A549 (cell line): ENCODE data around the gene LIMA1. TPM values are rescaled to one million over a fixed set of nuclear protein-coding genes. Genes with fewer than 3 reads are reported as not detected.

Source experiments
- ATAC-seq, 2 experiments: fragments of 200-7000 bp in 1 of 2; fragments of >200 bp in 1 of 2; cut with Nextera tagmentation in 1 of 2; cut with Tn5 transposase in 1 of 2; 3 replicates each; pipeline versions ENCODE4 v1.8.0 to v1.9.1; 2018 to 2020; ENCODE audit warnings: mild to moderate bottlenecking in 1 of 2, moderate library complexity in 1 of 2
- CTCF ChIA-PET: fragments of 300-600 bp; sonication (Branson Sonifier 250); formaldehyde crosslinking; extraction: SDS; loops from one replicate; lab custom pipeline; 2021; ENCODE audit warnings: antibody characterized with exemption, inconsistent platforms; lab: Yijun Ruan, JAX
- POLR2A ChIA-PET: fragments of 350-600 bp; formaldehyde crosslinking; extraction: SDS; loops from one replicate; lab custom pipeline; 2021; ENCODE audit warnings: antibody characterized with exemption, inconsistent platforms; lab: Yijun Ruan, JAX
- DNase-seq, 2 experiments: peaks; one replicate each; pipeline versions ENCODE4 v3.0.0 to v3.0.0-alpha.2; 2011 to 2016; ENCODE audit warnings: low read depth in 1 of 2, low spot score in 1 of 2
- FAIRE-seq: peaks from 2 replicates; lab custom pipeline; 2011; peaks lifted over from hg19 to GRCh38; lab: Jason Lieb, UNC
- H3K27ac ChIP-seq, 2 experiments: fragments of >200 bp; sonication (Bioruptor Twin); formaldehyde crosslinking; 3 replicates each; pipeline ENCODE4 v1.5.1; 2016 to 2017
- H3K4me1 ChIP-seq: fragments of >200 bp; sonication (Bioruptor Twin); formaldehyde crosslinking; 3 replicates; pipeline ENCODE4 v1.6.1; 2016
- H3K4me2 ChIP-seq: fragments of >200 bp; sonication (Bioruptor Twin); formaldehyde crosslinking; 3 replicates; pipeline ENCODE4 v1.6.1; 2016
- H3K4me3 ChIP-seq: fragments of >200 bp; sonication (Bioruptor Twin); formaldehyde crosslinking; 3 replicates; pipeline ENCODE4 v1.5.1; 2016
- H3K9me3 ChIP-seq: fragments of >200 bp; sonication (Bioruptor Twin); formaldehyde crosslinking; 3 replicates; pipeline ENCODE4 v1.6.1; 2016
- CBX2 ChIP-seq: fragments of 200-600 bp; sonication (generic); IDR thresholded peaks from 2 replicates; pipeline ENCODE4 v1.6.1; 2016; ENCODE audit warnings: low read depth, mild to moderate bottlenecking, borderline replicate concordance
- CEBPB ChIP-seq, 2 experiments: fragments of >200 bp in 1 of 2; sonication (Bioruptor Twin) in 1 of 2; formaldehyde crosslinking in 1 of 2; IDR thresholded peaks; 2 replicates each; pipeline ENCODE4 v1.6.1; 2012 to 2016
- CHD4 ChIP-seq: fragments of 200-600 bp; sonication (generic); IDR thresholded peaks from 2 replicates; pipeline ENCODE4 v1.6.1; 2016; ENCODE audit warnings: antibody characterized with exemption, mild to moderate bottlenecking, borderline replicate concordance
- EHF ChIP-seq: fragments of 250-450 bp; sonication (Bioruptor Pico); IDR thresholded peaks from 2 replicates; pipeline ENCODE4 v1.5.0; 2020; ENCODE audit warnings: mild to moderate bottlenecking
- EP300 ChIP-seq, 2 experiments: fragments of >200 bp; sonication (Bioruptor Twin); formaldehyde crosslinking; IDR thresholded peaks; 2 replicates in 1 of 2; 3 replicates in 1 of 2; pipeline ENCODE4 v1.6.1; 2016 to 2017
- FOSL2 ChIP-seq, 2 experiments: fragments of 450-650 bp in 1 of 2; fragments of >200 bp in 1 of 2; sonication (Bioruptor Twin) in 1 of 2; formaldehyde crosslinking; IDR thresholded peaks; 2 replicates each; pipeline versions ENCODE4 v1.5.0 to v1.6.1; 2016 to 2020; ENCODE audit warnings: mild to moderate bottlenecking in 1 of 2, moderate library complexity in 1 of 2
- HDAC2 ChIP-seq: fragments of 200-600 bp; sonication (generic); IDR thresholded peaks from 2 replicates; pipeline ENCODE4 v1.6.1; 2016
- JUN ChIP-seq, 2 experiments: fragments of >200 bp; sonication (Bioruptor Twin); formaldehyde crosslinking; IDR thresholded peaks; 2 replicates in 1 of 2; 3 replicates in 1 of 2; pipeline ENCODE4 v1.6.1; 2016 to 2017
- JUNB ChIP-seq: fragments of >200 bp; sonication (Bioruptor Twin); formaldehyde crosslinking; IDR thresholded peaks from 2 replicates; pipeline ENCODE4 v1.6.1; 2016
- KDM5A ChIP-seq: fragments of 200-600 bp; sonication (generic); IDR thresholded peaks from 2 replicates; pipeline ENCODE4 v1.6.1; 2016; ENCODE audit warnings: antibody characterized with exemption, mild to moderate bottlenecking
- MAZ ChIP-seq: fragments of 150-350 bp; IDR thresholded peaks from 2 replicates; pipeline ENCODE4 v1.6.1; 2014; ENCODE audit warnings: antibody characterized with exemption, low read depth, low read length, borderline replicate concordance
- NFE2L2 ChIP-seq: fragments of 150-350 bp; conservative IDR thresholded peaks from 2 replicates; pipeline ENCODE4 v1.6.1; 2014; ENCODE audit warnings: low read length
- NPAS2 ChIP-seq: fragments of 250-450 bp; sonication (Bioruptor Pico); IDR thresholded peaks from 2 replicates; pipeline ENCODE4 v1.8.0; 2022; ENCODE audit warnings: mild to moderate bottlenecking, moderate library complexity, borderline replicate concordance
- PHF8 ChIP-seq: fragments of 200-600 bp; sonication (generic); IDR thresholded peaks from 2 replicates; pipeline ENCODE4 v1.6.1; 2016; ENCODE audit warnings: low read depth, mild to moderate bottlenecking, antibody characterized with exemption, moderate library complexity, borderline replicate concordance
- POLR2A ChIP-seq: IDR thresholded peaks from 2 replicates; pipeline ENCODE4 v1.6.1; 2012; ENCODE audit warnings: mild to moderate bottlenecking, low read length
- RARB ChIP-seq: fragments of 250-450 bp; sonication (Bioruptor Pico); IDR thresholded peaks from 2 replicates; pipeline ENCODE4 v1.8.0; 2021; ENCODE audit warnings: mild to moderate bottlenecking, moderate library complexity
- SMC3 ChIP-seq: fragments of >200 bp; sonication (Bioruptor Twin); formaldehyde crosslinking; IDR thresholded peaks from 3 replicates; pipeline ENCODE4 v1.6.1; 2018; ENCODE audit warnings: inconsistent platforms
- TFCP2L1 ChIP-seq: fragments of 250-450 bp; sonication (Bioruptor Pico); IDR thresholded peaks from 2 replicates; pipeline ENCODE4 v1.5.0; 2021; ENCODE audit warnings: mild to moderate bottlenecking
- ZSCAN20 ChIP-seq: fragments of 250-450 bp; sonication (Bioruptor Pico); IDR thresholded peaks from 2 replicates; pipeline ENCODE4 v1.8.0; 2022; ENCODE audit warnings: mild to moderate bottlenecking, moderate library complexity
- WGBS: methylation state at CpG from one replicate; pipeline ENCODE4 v1.1.6; 2017; ENCODE audit errors: missing lambda C conversion rate; 5-methylcytosine and 5-hydroxymethylcytosine counted together
- polyA plus RNA-seq, 4 experiments: library from polyadenylated mRNA; depleted of rRNA in 3 of 4; stranded (reverse); fragments of >200 nt; fragmentation: RNase III in 1 of 4; extraction: RNeasy Plus Mini Kit Qiagen cat#74134 plus additional on column Dnase treatment in 1 of 4; gene quantifications; 2 replicates in 3 of 4; 3 replicates in 1 of 4; pipeline ENCODE4 v1.2.3, GENCODE V29; 2011 to 2017
- TF ChIP-seq, protein P1 (sequence below): fragments of 150-350 bp; IDR thresholded peaks from 2 replicates; pipeline ENCODE4 v1.6.1; 2014; ENCODE audit warnings: low read depth, mild to moderate bottlenecking, low read length
- TF ChIP-seq, protein P2 (sequence below): IDR thresholded peaks from 2 replicates; pipeline ENCODE4 v1.6.1; 2012
- TF ChIP-seq, protein P3 (sequence below): fragments of 450-650 bp; IDR thresholded peaks from 2 replicates; pipeline ENCODE4 v1.6.1; 2014; ENCODE audit warnings: antibody characterized with exemption

LIMA1 gene
- polyA plus RNA-seq, 2 of the 4 experiments (the other 2 are of a cell fraction): 9.0 to 23.4 TPM

DNA sequence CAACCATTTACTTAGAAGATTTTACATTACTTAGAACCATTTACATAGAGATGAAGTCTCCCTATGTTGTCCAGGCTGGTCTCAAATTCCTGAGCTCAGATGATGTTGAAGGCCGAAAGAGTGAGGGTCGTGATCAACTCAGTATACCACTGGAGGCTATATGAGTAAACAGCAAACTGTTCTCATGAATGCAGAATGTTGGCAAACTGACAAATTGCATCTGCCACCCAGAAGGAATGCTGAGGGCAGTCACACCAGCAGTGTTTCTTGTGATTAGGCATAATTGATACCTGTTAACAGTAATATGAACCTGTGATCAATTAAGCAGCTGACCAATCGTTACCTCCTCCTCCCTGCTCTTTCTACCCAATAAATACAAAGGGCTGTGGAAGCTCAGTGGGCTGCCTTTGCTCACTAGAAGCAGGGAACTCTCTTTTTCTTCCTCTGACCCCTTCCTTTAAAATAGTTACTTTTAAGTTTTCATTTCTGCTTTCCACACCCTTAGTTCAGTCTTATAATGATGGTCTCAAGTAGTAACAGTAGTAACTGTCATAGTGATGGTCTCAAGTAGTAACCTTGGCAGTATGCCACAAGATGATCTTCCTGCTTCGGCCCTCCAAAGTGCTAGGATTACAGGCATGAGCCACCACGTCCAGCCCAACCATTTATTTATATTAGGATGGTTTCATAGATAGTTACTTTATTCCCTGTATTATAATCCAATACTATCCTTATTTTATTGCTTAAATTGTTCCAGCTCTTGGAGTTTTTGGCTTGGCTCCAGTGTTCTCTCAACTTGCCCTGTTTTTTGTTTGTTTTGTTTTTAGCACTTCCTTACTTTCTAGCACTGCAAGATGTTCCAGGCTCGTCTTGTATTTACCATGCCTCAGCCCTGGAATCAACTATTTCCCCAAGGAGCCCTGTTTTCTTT, 25.8 kb downstream of the LIMA1 start:
- DNase-seq: peak in 1 of 2 experiments; percentile 44
- 5% methylated on average over 6 of the region's 6 CpGs for WGBS
- H3K4me2 ChIP-seq: peak overlapping the region; percentile 63
- no peak for FAIRE-seq
- TF ChIP-seq TFCP2L1 (no peak), RARB (CRISPR knock-in tag) (no peak)
- peak; percentile 70; a peak in 5 of 6 replicates for ATAC-seq
- no peaks in the 10 kb centered on the region for H3K9me3 ChIP-seq
- no peak overlapping the region for H3K4me3 ChIP-seq
- ChIA-PET CTCF (interaction anchor here (1.0 to 1.4 kb wide), 4 partner anchors 10 to 82 kb away, joined by 3 to 4 read pairs (median 4); no protein-coding TSS in a partner anchor), POLR2A (no interaction called here)
- peak overlapping the region; percentile 25 to 37; a peak in 4 of 6 replicates for H3K27ac ChIP-seq
- peaks cover 60% of the 10 kb centered on the region for H3K4me1 ChIP-seq

DNA sequence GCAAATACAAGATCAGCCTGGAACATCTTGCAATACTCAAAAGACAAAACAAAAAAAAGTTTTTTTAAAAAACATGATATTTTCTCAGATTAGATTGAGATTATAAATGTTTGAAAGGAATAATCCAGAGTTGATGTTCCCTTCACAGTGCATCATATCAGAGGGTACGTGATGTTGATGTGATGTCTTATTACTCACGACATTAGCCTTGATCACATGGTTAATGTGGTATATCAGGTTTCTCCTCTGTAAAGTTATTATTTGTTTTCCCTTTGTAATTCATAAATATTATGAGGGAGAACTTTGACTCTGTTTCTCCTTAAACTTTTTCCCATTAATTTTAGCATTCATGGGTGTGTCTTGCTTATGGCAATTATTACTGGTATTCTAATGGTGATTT, 26.6 kb downstream of the LIMA1 start:
- ATAC-seq (no peak), DNase-seq (no peak), FAIRE-seq (no peak)
- peak overlapping the region; percentile 63; the same call in 2 of the 3 replicates for H3K4me2 ChIP-seq
- POLR2A ChIA-PET: no interaction called here
- 72% methylated on average over 2 of the region's 2 CpGs for WGBS
- H3K4me1 ChIP-seq: peaks cover 60% of the 10 kb centered on the region
- CTCF ChIA-PET: interaction anchor here (1.0 to 1.4 kb wide), 3 partner anchors 10 to 74 kb away, joined by 3 to 4 read pairs (median 4); no protein-coding TSS in a partner anchor
- TF ChIP-seq MAZ (no peak), EP300 (IDR thresholded peaks at IDR 0.05) (no peak), NPAS2 (CRISPR knock-in tag) (no peak)
- peak overlapping the region in 1 of 2 experiments; percentile 37; a peak in 1 of 6 replicates for H3K27ac ChIP-seq
- no peak overlapping the region for H3K4me3 ChIP-seq
- H3K9me3 ChIP-seq: no peaks in the 10 kb centered on the region

DNA sequence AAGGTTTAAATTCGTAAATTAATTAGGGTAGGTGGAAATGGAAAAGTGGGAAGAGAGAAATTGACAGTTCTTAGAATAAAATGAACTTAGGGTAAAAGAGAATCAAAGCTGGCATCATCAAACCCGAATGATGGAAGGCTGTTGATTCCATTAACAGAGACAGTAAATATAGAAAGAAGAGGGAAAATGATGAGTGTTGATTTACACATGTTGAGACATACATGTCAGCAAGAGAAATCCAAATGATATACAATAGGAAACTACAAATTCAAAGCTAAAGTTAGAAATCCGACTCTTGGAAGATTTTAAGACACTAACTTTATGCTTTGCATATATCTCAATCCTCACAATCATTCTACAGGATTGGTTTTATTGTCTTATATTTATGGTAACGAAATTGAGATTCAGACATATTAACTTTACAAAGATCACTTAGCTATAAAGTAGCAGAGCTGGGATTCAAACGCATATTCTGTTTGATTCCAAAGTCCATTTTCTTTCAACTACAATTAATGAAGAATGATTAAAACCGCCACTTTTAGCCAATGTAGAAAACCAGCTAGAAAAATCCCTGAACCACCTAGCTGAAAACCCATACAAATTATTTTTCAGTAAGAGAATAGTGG, 30.2 kb downstream of the LIMA1 start:
- POLR2A ChIA-PET: interaction anchor here (0.7 kb wide), 1 partner anchor 31 kb away, joined by 4 read pairs; no protein-coding TSS in a partner anchor
- H3K4me2 ChIP-seq: no peak overlapping the region
- no peak for FAIRE-seq

DNA sequence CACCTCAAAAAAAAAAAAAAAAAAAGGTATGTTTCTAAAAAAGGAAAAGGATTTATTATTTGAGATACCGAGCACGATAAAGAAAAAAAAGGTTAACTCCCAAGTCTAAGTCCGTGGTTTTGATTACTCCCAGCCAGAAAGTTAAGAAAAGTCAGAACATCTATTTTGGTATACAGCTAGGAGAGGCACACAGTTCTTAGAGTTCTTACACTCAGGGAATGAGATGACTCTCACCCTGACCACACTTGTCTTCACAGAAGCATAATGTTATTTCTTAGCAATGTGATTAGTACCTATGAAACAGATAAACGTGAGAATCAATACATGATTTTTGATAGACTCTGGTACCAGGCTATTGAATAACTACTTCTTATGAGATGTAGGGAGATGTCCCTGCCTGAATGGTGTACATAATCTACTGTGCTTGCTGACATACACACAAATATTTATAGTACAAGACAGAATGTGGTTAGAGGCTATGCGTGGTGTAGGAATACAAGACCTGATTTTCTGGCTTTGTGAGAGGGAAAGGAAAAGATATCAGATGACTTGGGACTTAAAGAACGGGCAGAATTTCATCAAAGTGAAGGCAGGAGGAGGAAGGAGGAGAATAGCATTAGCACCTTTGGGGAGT, 31.6 kb downstream of the LIMA1 start:
- H3K4me2 ChIP-seq: no peak overlapping the region
- ChIA-PET CTCF (interaction anchor here (1.0 kb wide), 1 partner anchor 76 kb away, joined by 4 read pairs; no protein-coding TSS in a partner anchor), POLR2A (no interaction called here)
- no peak overlapping the region for H3K27ac ChIP-seq
- ATAC-seq (no peak), DNase-seq (no peak), FAIRE-seq (no peak)
- H3K4me3 ChIP-seq: no peak overlapping the region
- 87% methylated on average over 6 of the region's 6 CpGs for WGBS
- H3K9me3 ChIP-seq: no peaks in the 10 kb centered on the region
- TF ChIP-seq EP300 (IDR thresholded peaks at IDR 0.05): no peak
- TF ChIP-seq FOSL2 (IDR thresholded peaks at IDR 0.05): no peak
- no peak for TF ChIP-seq FOSL2 (CRISPR knock-in tag; IDR thresholded peaks at IDR 0.05)
- TF ChIP-seq PHF8: no peak
- no peak for TF ChIP-seq NFE2L2
- no peak for TF ChIP-seq POLR2A
- TF ChIP-seq CHD4: no peak
- no peak for TF ChIP-seq ZSCAN20 (CRISPR knock-in tag)
- no peak for TF ChIP-seq HDAC2
- no peak for TF ChIP-seq EHF (CRISPR knock-in tag)
- no peak for TF ChIP-seq KDM5A
- no peak for TF ChIP-seq JUNB
- TF ChIP-seq, protein P1, sequence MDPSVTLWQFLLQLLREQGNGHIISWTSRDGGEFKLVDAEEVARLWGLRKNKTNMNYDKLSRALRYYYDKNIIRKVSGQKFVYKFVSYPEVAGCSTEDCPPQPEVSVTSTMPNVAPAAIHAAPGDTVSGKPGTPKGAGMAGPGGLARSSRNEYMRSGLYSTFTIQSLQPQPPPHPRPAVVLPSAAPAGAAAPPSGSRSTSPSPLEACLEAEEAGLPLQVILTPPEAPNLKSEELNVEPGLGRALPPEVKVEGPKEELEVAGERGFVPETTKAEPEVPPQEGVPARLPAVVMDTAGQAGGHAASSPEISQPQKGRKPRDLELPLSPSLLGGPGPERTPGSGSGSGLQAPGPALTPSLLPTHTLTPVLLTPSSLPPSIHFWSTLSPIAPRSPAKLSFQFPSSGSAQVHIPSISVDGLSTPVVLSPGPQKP: no peak
- TF ChIP-seq, protein P2, sequence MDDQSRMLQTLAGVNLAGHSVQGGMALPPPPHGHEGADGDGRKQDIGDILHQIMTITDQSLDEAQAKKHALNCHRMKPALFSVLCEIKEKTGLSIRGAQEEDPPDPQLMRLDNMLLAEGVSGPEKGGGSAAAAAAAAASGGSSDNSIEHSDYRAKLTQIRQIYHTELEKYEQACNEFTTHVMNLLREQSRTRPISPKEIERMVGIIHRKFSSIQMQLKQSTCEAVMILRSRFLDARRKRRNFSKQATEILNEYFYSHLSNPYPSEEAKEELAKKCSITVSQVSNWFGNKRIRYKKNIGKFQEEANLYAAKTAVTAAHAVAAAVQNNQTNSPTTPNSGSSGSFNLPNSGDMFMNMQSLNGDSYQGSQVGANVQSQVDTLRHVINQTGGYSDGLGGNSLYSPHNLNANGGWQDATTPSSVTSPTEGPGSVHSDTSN: no peak
- TF ChIP-seq, protein P3, sequence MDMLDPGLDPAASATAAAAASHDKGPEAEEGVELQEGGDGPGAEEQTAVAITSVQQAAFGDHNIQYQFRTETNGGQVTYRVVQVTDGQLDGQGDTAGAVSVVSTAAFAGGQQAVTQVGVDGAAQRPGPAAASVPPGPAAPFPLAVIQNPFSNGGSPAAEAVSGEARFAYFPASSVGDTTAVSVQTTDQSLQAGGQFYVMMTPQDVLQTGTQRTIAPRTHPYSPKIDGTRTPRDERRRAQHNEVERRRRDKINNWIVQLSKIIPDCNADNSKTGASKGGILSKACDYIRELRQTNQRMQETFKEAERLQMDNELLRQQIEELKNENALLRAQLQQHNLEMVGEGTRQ: no peak
- peaks cover 59% of the 10 kb centered on the region for H3K4me1 ChIP-seq

More for the DNA sequence above, 30.2 kb downstream of the LIMA1 start:
- Histone ChIP-seq H3K27ac (peak overlapping the region in 1 of 2 experiments; percentile 72; a peak in 2 of 6 replicates), H3K9me3 (no peaks in the 10 kb centered on the region)
- DNase-seq (no peak), ATAC-seq (no peak)
- TF ChIP-seq NFE2L2: no peak
- TF ChIP-seq JUN (IDR thresholded peaks at IDR 0.05): no peak
- no peak for TF ChIP-seq CEBPB (IDR thresholded peaks at IDR 0.05)
- TF ChIP-seq TFCP2L1: no peak
- no peak for TF ChIP-seq CBX2
- TF ChIP-seq SMC3: no peak
- TF ChIP-seq, all 56 proteins: peak for 0
- CTCF ChIA-PET: no interaction called here
- Histone ChIP-seq H3K4me3 (no peak overlapping the region), H3K4me1 (peaks cover 59% of the 10 kb centered on the region)
- WGBS: 67% methylated on average over 6 of the region's 6 CpGs
